IMR-90 (cell line): ENCODE results near the gene RALGAPA2. TPM values are rescaled to one million over a fixed set of nuclear protein-coding genes. Genes with fewer than 3 reads are reported as not detected.

Experiments used
- ATAC-seq: fragments of 200-7000 bp; cut with Tn5 transposase; 2 replicates; pipeline ENCODE4 v1.9.1; 2020; ENCODE audit warnings: low read depth, mild to moderate bottlenecking, moderate library complexity
- BruUV-seq: library from RNA; stranded (reverse); fragments of 400-500 nt; replicated peaks from 2 replicates; lab custom pipeline; 2021; lab: Mats Ljungman, UMichigan
- CTCF ChIA-PET: fragments of 300-600 bp; formaldehyde crosslinking; extraction: SDS; loops from one replicate; lab custom pipeline; 2021; ENCODE audit warnings: antibody characterized with exemption; lab: Yijun Ruan, JAX
- POLR2A ChIA-PET: fragments of 300-600 bp; sonication (Branson Sonifier 250); formaldehyde crosslinking; loops from one replicate; lab custom pipeline; 2022; ENCODE audit warnings: antibody characterized with exemption; ENCODE audit not compliant: unreplicated experiment; lab: Charles Lee
- DNase-seq: peaks from one replicate; pipeline ENCODE4 v3.0.0; 2013
- H2AFZ ChIP-seq: replicated peaks from 2 replicates; pipeline ENCODE3; 2013; ENCODE audit warnings: low read length, mild to moderate bottlenecking; ENCODE audit not compliant: poor library complexity
- H2AK5ac ChIP-seq: 2 replicates; pipeline ENCODE4 v1.6.1; 2013; ENCODE audit warnings: low read depth, low read length, inconsistent platforms
- H2AK9ac ChIP-seq: replicated peaks from 2 replicates; pipeline ENCODE3; 2013; ENCODE audit warnings: mild to moderate bottlenecking, low read depth, low read length, moderate library complexity; ENCODE audit not compliant: poor library complexity
- H2BK120ac ChIP-seq: 2 replicates; pipeline ENCODE4 v1.6.1; 2013; ENCODE audit warnings: low read depth, low read length, inconsistent platforms
- H2BK15ac ChIP-seq: 3 replicates; pipeline ENCODE4 v1.6.1; 2013; ENCODE audit warnings: low read depth, low read length, inconsistent platforms
- H2BK20ac ChIP-seq: 2 replicates; pipeline ENCODE4 v1.6.1; 2013; ENCODE audit warnings: low read depth, mild to moderate bottlenecking, inconsistent platforms, low read length, moderate library complexity
- H2BK5ac ChIP-seq: 2 replicates; pipeline ENCODE4 v1.6.1; 2013; ENCODE audit warnings: mild to moderate bottlenecking, low read depth, low read length, inconsistent platforms; ENCODE audit not compliant: poor library complexity, severe bottlenecking
- H3K14ac ChIP-seq: replicated peaks from 2 replicates; pipeline ENCODE4 v1.6.1; 2013; ENCODE audit warnings: low read depth, low read length, inconsistent platforms
- H3K18ac ChIP-seq: 2 replicates; pipeline ENCODE4 v1.6.1; 2013; ENCODE audit warnings: low read depth, low read length, control low read depth
- H3K23ac ChIP-seq: 2 replicates; pipeline ENCODE4 v1.6.1; 2013; ENCODE audit warnings: low read depth, low read length, inconsistent platforms
- H3K27ac ChIP-seq: 2 replicates; pipeline ENCODE4 v1.5.1; 2013; ENCODE audit warnings: mild to moderate bottlenecking, control low read depth, low read length; ENCODE audit not compliant: insufficient read depth
- H3K27me3 ChIP-seq: 2 replicates; pipeline ENCODE4 v1.6.1; 2013; ENCODE audit warnings: low read length; ENCODE audit not compliant: control insufficient read depth, insufficient read depth
- H3K36me3 ChIP-seq: 2 replicates; pipeline ENCODE4 v1.6.1; 2013; ENCODE audit warnings: low read length, mixed read lengths; ENCODE audit not compliant: control insufficient read depth, insufficient read depth
- H3K4ac ChIP-seq: 2 replicates; pipeline ENCODE4 v1.6.1; 2013; ENCODE audit warnings: low read depth, low read length, inconsistent platforms
- H3K4me1 ChIP-seq: 2 replicates; pipeline ENCODE4 v1.6.1; 2013; ENCODE audit warnings: low read length, mixed read lengths; ENCODE audit not compliant: control insufficient read depth, insufficient read depth
- H3K4me2 ChIP-seq: 2 replicates; pipeline ENCODE4 v1.6.1; 2013; ENCODE audit warnings: low read depth, mild to moderate bottlenecking, control low read depth, low read length, moderate library complexity
- H3K4me3 ChIP-seq: 2 replicates; pipeline ENCODE4 v1.5.1; 2013; ENCODE audit warnings: low read depth, mild to moderate bottlenecking, control low read depth, low read length, moderate library complexity; ENCODE audit not compliant: insufficient read depth
- H3K56ac ChIP-seq: 2 replicates; pipeline ENCODE4 v1.6.1; 2013; ENCODE audit warnings: low read length, inconsistent platforms; ENCODE audit not compliant: insufficient read depth; ENCODE audit errors: extremely low read depth
- H3K79me1 ChIP-seq, 2 experiments: 2 replicates each; pipeline ENCODE4 v1.6.1; 2013; ENCODE audit warnings: low read length in 2 of 2, inconsistent platforms in 1 of 2, low read depth in 1 of 2
- H3K9ac ChIP-seq: 2 replicates; pipeline ENCODE4 v1.6.1; 2013; ENCODE audit warnings: low read depth, low read length, control low read depth
- H3K9me1 ChIP-seq: 2 replicates; pipeline ENCODE4 v1.6.1; 2013; ENCODE audit warnings: low read length, inconsistent platforms; ENCODE audit not compliant: insufficient read depth
- H3K9me3 ChIP-seq: 2 replicates; pipeline ENCODE4 v1.6.1; 2013; ENCODE audit warnings: low read length; ENCODE audit not compliant: control insufficient read depth, insufficient read depth
- H4K20me1 ChIP-seq: 2 replicates; pipeline ENCODE4 v1.6.1; 2013; ENCODE audit warnings: low read length, inconsistent platforms; ENCODE audit not compliant: insufficient read depth
- H4K5ac ChIP-seq: 2 replicates; pipeline ENCODE4 v1.6.1; 2013; ENCODE audit warnings: mild to moderate bottlenecking, low read depth, low read length, control low read depth
- H4K8ac ChIP-seq, 2 experiments: 2 replicates each; pipeline ENCODE4 v1.6.1; 2013; ENCODE audit warnings: low read depth in 2 of 2, low read length in 2 of 2, control low read depth in 1 of 2, inconsistent platforms in 1 of 2
- H4K91ac ChIP-seq: 2 replicates; pipeline ENCODE4 v1.6.1; 2013; ENCODE audit warnings: low read depth, low read length, inconsistent platforms; ENCODE audit not compliant: insufficient read depth
- BHLHE40 ChIP-seq: fragments of 150-350 bp; IDR thresholded peaks from 2 replicates; pipeline ENCODE4 v1.6.1; 2016; ENCODE audit warnings: mild to moderate bottlenecking, low read depth, low read length
- CEBPB ChIP-seq: IDR thresholded peaks from 2 replicates; pipeline ENCODE4 v1.6.1; 2012; ENCODE audit warnings: low read depth, low read length, improper control_type of control experiment
- CHD1 ChIP-seq: IDR thresholded peaks from 2 replicates; pipeline ENCODE4 v1.6.1; 2012; ENCODE audit warnings: low read depth, low read length, improper control_type of control experiment
- CTCF ChIP-seq: conservative IDR thresholded peaks from 2 replicates; pipeline ENCODE4 v1.5.1; 2012; ENCODE audit warnings: mild to moderate bottlenecking, low read depth, low read length, improper control_type of control experiment
- ELK1 ChIP-seq: fragments of 150-350 bp; IDR thresholded peaks from 2 replicates; pipeline ENCODE4 v1.6.1; 2016; ENCODE audit warnings: low read depth, mild to moderate bottlenecking, low read length, moderate library complexity, borderline replicate concordance
- FOS ChIP-seq: fragments of 150-350 bp; IDR thresholded peaks from 2 replicates; pipeline ENCODE4 v1.6.1; 2016; ENCODE audit warnings: low read depth, low read length
- MAFK ChIP-seq: IDR thresholded peaks from 2 replicates; pipeline ENCODE4 v1.6.1; 2012; ENCODE audit warnings: low read depth, low read length, improper control_type of control experiment
- MAZ ChIP-seq: IDR thresholded peaks from 2 replicates; pipeline ENCODE4 v1.6.1; 2012; ENCODE audit warnings: low read depth, mild to moderate bottlenecking, low read length, improper control_type of control experiment, moderate library complexity, borderline replicate concordance
- MXI1 ChIP-seq: IDR thresholded peaks from 2 replicates; pipeline ENCODE4 v1.6.1; 2012; ENCODE audit warnings: low read depth, mild to moderate bottlenecking, low read length, moderate library complexity, borderline replicate concordance
- NFE2L2 ChIP-seq: fragments of 150-350 bp; IDR thresholded peaks from 2 replicates; pipeline ENCODE4 v1.6.1; 2016; ENCODE audit warnings: low read depth, mild to moderate bottlenecking, low read length
- POLR2A ChIP-seq: IDR thresholded peaks from 2 replicates; pipeline ENCODE4 v1.6.1; 2012; ENCODE audit warnings: mild to moderate bottlenecking, low read depth, low read length
- RAD21 ChIP-seq: IDR thresholded peaks from 2 replicates; pipeline ENCODE4 v1.6.1; 2012; ENCODE audit warnings: low read length, improper control_type of control experiment
- RCOR1 ChIP-seq: IDR thresholded peaks from 2 replicates; pipeline ENCODE4 v1.6.1; 2012; ENCODE audit warnings: mild to moderate bottlenecking, low read length, improper control_type of control experiment; ENCODE audit not compliant: insufficient replicate concordance
- RFX5 ChIP-seq: IDR thresholded peaks from 2 replicates; pipeline ENCODE4 v1.8.0; 2012; ENCODE audit warnings: low read depth, mild to moderate bottlenecking, low read length, moderate library complexity
- SMC3 ChIP-seq: fragments of 150-350 bp; IDR thresholded peaks from 2 replicates; pipeline ENCODE4 v1.6.1; 2016; ENCODE audit warnings: low read depth, mild to moderate bottlenecking, antibody characterized with exemption, low read length, moderate library complexity
- USF2 ChIP-seq: fragments of 150-350 bp; IDR thresholded peaks from 2 replicates; pipeline ENCODE4 v1.6.1; 2017; ENCODE audit warnings: mild to moderate bottlenecking, antibody characterized with exemption, low read length, low read depth
- WGBS, 2 experiments: methylation state at CpG; one replicate each; pipeline versions ENCODE4 v1.1.5 to v1.1.7; 2013; ENCODE audit warnings: missing lambda C conversion rate in 2 of 2; ENCODE audit not compliant: insufficient read length in 1 of 2; ENCODE audit errors: extremely low coverage in 2 of 2; 5-methylcytosine and 5-hydroxymethylcytosine counted together
- dilution Hi-C: fragments of 300-500 bp; cut with HindIII; formaldehyde crosslinking; loops from one replicate; pipeline ENCODE4 v1.14.3; 2018; ENCODE audit warnings: low sequenced_read_pairs; ENCODE audit not compliant: unreplicated experiment
- in situ Hi-C: fragments of 300-500 bp; cut with MboI; formaldehyde crosslinking; loops from 3 replicates; pipeline ENCODE4 v1.14.3; 2019; ENCODE audit warnings: low sequenced_read_pairs, inconsistent platforms, mixed read lengths
- intact Hi-C: fragments of 100-400 bp; cut with micrococcal nuclease; formaldehyde crosslinking; loops from 2 replicates; pipeline ENCODE4 v1.10.0; 2022
- polyA plus RNA-seq, 3 experiments: library from polyadenylated mRNA; depleted of rRNA; stranded (reverse); fragments of >200 nt; gene quantifications; 2 replicates each; pipeline ENCODE4 v1.2.3, GENCODE V29; 2012; ENCODE audit warnings: low replicate concordance in 1 of 3
- total RNA-seq: library from RNA; depleted of rRNA; stranded (reverse); fragments of >200 nt; gene quantifications from 2 replicates; pipeline ENCODE4 v1.2.3, GENCODE V29; 2012

RALGAPA2 gene
- total and polyA plus RNA-seq, 2 of the 4 experiments (the other 2 are of a cell fraction), result 1.3 to 3.9 TPM

- no peak for ATAC-seq
- dilution Hi-C loops (no loop called here), in situ Hi-C loops (no loop called here), intact Hi-C loops (no loop called here)
- H2AK5ac ChIP-seq, result no peak overlapping the region
- WGBS, 2 experiments, result no CpG with 5 or more reads among the region's 4 CpGs
- H2BK15ac ChIP-seq, result no peak overlapping the region
- no TSS peak for BruUV-seq
- no peaks in the 10 kb centered on the region for H3K9me3 ChIP-seq
- H3K23ac ChIP-seq, result no peak overlapping the region
- no peak for TF ChIP-seq FOS
- no peak for TF ChIP-seq USF2
- no peak for TF ChIP-seq NFE2L2
- TF ChIP-seq MAFK, result no peak
- TF ChIP-seq SMC3, result no peak
- TF ChIP-seq CHD1, result no peak
- TF ChIP-seq BHLHE40, result no peak
- TF ChIP-seq RFX5, result no peak
- no peak for TF ChIP-seq MXI1
- no peak for TF ChIP-seq CTCF
- TF ChIP-seq ELK1, result no peak
- TF ChIP-seq RAD21, result no peak
- no peak for TF ChIP-seq MAZ
- TF ChIP-seq CEBPB, result no peak
- no peak for TF ChIP-seq RCOR1
- no peak for TF ChIP-seq POLR2A
- no peak overlapping the region for H3K27ac ChIP-seq
- no peak overlapping the region for H2BK20ac ChIP-seq
- H3K4me3 ChIP-seq, result no peak overlapping the region
- H3K56ac ChIP-seq, result no peak overlapping the region
- no peak overlapping the region for H2BK120ac ChIP-seq
- no peak overlapping the region for H2AK9ac ChIP-seq
- H3K9ac ChIP-seq, result no peak overlapping the region
- no peak overlapping the region for H4K8ac ChIP-seq
- H3K14ac ChIP-seq, result no peak overlapping the region
- POLR2A ChIA-PET, result no interaction called here
- H4K5ac ChIP-seq, result no peak overlapping the region
- H3K36me3 ChIP-seq, result no peaks in the 10 kb centered on the region
- H3K4me1 ChIP-seq, result no peaks in the 10 kb centered on the region
- H4K91ac ChIP-seq, result no peak overlapping the region
- DNase-seq, result no peak
- H3K4ac ChIP-seq, result no peak overlapping the region
- no peaks in the 10 kb centered on the region for H3K27me3 ChIP-seq
- H3K9me1 ChIP-seq, result no peaks in the 10 kb centered on the region; the same call in 1 of the 2 replicates
- no peak overlapping the region for H2AFZ ChIP-seq
- no peaks in the 10 kb centered on the region for H4K20me1 ChIP-seq
- no peak overlapping the region for H3K18ac ChIP-seq
- CTCF ChIA-PET, result interaction anchor here (0.6 kb wide), 1 partner anchor 96 kb away, joined by 3 read pairs; no protein-coding TSS in a partner anchor
- no peak overlapping the region for H2BK5ac ChIP-seq
- H3K79me1 ChIP-seq, result no peaks in the 10 kb centered on the region
- H3K4me2 ChIP-seq, result no peak overlapping the region
Measured at GRCh38 chr20:20562507-20562906, 149.9 kb downstream of the RALGAPA2 start.
